Astrocyte of the hippocampus (primary cell): ENCODE measurements around the gene APLN.

Experiments used
- DNase-seq: peaks from one replicate; pipeline ENCODE4 v3.0.0; 2011; ENCODE audit warnings: low read depth, low spot score

The APLN gene

DNA sequence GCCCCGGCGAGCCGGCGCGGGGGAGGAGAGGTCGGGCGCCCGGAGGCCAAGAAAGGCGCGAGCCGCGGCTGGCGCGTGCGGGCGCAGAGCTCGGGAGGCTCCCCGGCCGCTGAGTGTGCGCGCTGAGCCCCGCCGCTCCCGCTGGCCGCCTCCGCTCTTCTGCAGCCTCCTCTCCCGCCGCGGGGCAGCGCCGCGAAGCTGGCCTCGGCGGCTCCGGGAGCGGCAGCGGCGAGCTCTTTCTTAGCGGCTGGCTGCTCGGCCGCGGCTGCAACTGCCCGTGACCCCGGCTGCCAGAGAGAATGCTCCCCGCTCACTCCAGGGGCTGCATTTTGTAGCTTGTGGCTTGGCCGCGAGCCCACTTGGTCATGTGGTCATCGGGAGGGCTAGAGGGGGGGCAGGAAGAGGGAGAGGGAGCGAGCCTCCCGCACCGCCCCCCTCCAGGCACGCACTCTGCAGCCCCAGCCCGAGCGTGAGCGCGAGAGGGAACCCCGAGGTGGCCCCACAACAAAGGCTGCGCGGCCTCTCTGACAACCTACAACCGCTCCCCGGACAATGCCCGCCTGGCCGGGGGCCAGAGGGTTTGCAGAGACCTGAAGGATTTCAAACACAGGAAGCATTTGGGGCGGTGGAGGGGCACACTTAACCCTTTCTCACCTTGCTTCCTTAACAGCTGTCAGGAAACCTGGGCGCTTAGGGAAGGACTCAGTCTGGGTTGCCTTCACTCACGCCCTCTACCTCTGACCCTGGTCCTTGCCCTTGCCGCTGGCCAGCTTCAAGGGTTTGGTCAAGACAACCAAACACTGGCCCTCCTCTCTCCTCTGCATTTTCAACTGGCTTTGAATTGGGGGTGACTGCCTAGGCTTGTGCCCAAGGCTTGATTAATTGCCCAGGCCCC, at the start of gene APLN:
APLN (minus strand) TSS at position 305 of the 895 bp plus-strand sequence. CDS start 326 bp downstream, outside the sequence.
- peak; percentile 58 for DNase-seq

DNA sequence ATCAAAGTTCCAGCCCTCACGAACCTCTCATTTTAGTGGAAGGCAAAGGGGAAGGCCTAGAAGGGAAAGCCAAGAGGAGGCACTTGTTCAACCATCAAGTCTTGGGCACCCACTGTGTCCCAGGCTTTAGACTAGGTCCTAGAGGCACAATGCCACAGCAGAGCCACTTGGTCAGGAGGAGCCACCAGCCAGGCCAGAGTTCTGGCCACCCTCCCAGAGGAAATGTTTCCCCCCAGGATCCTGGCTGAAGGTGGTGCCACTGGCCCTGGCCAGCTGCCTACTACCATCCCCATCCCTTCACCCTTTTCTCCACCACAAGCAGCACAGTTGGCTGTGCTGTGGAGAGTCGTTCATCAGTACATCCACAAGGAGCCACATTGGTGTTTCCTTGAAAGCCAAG, 49.7 kb upstream of the APLN start:
- DNase-seq: no peak

DNA sequence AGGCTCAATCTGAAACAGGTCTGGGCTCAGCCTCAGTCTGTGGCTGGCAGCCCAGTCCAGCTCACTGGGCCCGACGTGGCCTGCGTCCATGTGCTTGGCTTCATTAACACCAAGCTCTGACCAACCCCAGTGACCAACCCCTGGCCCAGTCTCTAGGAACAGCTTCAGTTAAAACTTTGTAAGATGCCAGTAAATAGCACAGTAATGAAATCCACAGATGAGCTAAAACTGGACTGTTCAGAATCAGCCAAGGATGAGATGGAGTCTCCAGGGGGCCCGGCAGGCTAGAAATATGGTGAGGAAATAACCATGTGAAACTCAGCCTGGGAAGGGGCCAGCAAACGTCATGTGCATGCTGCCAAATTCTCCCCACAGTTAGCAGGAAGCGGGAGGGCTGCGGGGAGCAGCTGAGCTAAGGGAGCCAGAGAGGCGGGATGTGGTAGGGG, 46.9 kb upstream of the APLN start:
- peak; percentile 62 for DNase-seq

DNA sequence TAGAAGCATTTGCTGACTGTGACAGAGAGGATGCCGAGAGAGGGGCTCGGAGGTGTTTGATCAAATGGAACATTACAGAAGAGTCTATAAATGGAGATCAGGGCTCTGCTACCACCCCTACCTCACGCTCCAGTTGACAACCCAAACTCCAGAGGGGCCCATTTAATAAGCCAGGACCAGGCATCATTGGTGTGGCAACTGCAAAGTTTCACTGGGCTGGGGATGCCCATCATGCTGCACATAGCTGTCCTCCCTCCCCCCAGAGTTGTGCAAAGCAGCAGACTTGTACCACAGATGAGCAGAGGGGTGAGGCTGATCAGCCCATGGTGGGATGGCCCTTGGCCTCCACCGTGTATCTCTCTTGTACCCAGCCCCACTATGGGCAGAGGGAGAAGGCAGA, 45.8 kb upstream of the APLN start:
- no peak for DNase-seq

DNA sequence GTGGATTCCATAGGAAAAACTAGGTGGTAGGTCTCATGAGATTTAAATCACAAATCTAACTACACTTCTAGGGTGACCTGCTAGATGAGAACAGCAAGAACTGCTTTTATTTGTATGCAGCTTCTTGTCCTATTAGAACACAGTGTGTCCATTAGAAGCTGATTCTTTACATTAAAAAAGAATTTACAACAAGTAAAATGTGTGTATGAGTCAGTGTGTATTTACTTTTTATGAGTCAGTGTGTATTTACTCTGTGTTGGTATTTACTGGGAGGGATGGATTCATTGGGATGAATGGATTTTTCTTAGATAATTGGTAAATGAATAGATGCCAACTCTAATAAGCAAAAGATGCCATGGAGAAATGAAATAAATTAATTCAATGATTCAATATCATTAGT, 43.4 kb upstream of the APLN start:
- DNase-seq: no peak

- no peak for DNase-seq
Measured at GRCh38 chrX:129697204-129697829, 42.6 kb upstream of the APLN start.

DNA sequence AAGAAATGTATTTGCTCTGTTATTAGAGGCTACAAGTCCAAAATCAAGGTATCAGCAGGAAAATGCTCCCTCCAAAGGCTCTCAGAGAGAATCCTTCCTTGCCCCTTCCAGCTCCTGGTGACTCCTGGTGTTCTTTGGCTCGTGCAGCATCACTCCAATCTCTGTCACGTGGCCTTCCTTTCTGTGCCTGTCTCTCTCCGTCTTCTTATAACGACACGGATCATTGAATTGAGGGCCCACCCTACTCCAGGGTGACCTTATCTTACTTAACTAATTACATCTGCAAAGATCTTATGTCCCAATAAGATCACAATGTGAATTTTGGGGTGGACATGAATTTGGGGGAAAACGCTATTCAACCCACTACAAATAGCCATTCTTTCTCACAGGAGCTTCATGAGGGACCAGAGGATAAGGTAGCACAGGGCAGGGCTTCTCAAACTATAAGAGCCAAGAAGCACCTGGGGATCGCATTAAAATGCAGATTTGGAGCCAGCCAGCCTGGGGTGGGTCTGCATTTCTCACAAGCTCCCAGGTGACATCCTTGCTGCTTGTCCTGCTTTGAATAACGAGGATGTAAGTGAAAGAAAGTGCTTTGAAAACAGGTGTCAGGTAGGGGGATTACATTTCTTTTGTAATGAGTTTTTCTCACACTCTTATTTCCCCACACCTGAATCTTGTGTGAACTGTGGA, 41.9 kb upstream of the APLN start:
- no peak for DNase-seq

- DNase-seq: no peak
Measured at GRCh38 chrX:129695937-129696336, 41.2 kb upstream of the APLN start.

GRCh38 chrX:129695535-129695934, 40.8 kb upstream of the APLN start:
- no peak for DNase-seq

DNA sequence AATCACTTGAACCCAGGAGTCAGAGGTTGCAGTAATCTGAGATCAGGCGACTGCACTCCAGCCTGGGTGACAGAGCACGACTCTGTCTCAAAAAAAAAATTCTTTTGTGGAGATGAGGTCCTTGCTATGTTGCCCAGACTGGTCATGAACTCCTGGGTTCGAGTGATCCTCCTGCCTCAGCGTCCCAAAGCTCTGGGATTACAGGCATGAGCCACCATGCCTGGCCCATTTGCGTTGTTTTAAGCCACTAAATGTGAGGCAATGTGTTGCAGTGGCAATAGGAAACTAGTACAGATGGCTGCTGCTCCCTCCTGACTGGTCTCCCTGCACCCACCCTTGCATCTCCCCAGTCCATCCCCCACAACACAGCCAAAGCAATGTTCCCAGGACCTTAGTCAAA, 40.0 kb upstream of the APLN start:
- no peak for DNase-seq

DNA sequence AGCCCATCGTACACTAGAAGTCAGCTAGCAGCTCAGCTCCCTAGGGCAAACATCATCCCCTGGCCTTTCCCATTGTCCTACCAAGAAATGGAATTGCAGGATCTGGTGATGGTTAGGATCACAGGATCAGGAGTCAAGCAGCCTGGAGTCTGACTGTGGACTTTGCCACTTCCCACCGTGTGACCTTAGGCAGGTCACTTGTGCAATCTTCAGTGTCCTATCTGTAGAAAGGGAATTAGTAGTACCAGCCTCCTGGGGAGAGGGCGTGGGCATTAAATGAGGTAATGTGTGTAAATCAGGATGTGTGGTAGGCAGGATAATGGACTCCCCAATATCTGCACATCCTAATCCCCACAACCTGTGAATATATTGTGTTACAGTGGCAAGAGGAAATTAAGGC, 38.6 kb upstream of the APLN start:
- DNase-seq: no peak

- DNase-seq: no peak
Measured at GRCh38 chrX:129690435-129690834, 35.7 kb upstream of the APLN start.

DNA sequence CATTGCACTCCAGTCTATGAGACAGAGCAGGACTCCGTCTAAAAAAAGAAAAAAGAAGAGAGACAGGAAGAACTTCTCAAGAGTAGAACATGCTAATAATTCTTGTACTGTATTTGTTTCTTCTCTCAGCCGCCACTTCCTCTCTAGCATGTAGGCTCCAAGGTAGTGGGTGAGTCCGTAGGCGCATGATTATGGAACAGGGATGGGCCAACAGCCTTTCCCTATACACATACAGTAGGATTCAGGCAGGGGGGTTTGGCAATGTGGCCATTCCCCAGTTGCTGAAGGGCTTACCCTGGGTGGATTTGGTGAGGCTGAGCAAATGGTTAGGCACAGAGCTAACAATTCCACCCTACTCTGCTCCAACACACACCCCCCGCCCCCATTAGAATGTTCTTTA, 35.0 kb upstream of the APLN start:
- DNase-seq: no peak

DNA sequence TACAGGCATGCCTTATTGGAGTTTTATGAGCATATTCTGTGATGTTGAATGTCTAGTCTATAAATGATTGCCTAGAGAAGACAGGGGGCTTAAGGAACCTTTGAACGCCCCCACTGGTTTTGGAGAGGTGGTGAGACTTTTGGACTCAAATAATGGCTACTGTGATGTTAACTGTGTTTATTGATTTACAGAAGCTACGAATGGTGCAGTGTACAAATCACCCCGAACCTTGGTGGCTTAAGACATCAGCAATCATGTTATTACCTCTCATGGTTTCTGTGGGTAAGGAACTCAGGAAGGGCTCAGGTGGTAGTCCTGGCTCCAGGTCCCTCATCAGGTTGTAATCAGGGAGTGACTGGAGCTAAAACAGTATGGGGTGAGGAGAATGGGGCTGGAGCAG, 33.3 kb upstream of the APLN start:
- DNase-seq: no peak

DNA sequence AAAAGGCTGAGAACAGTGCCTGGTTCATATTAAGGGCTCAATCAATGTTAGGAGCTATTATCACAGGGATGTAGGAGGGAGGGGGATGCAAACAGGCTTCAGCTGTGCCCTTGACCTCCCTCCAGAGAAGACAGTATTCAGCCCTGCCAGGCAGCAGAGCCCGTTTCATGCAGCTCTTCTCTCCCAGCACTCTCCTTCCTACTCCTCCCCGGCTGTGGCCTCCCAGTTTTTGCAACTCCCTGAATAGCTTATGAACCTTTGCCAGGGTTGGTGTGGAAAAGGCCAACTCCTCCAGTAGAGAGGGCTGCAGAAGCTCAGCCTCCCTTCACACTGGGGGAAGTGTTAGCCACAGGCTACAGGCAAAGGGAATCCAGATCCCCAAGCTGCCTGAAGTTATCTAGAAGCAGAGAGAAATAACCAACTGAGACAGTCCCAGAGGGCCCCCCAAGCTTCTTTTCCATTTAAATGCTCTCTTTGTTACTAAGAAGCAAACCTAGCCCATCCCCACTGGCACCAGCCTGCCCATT, 31.7 kb upstream of the APLN start:
- DNase-seq: no peak

- no peak for DNase-seq
Measured at GRCh38 chrX:129682979-129683378, 28.2 kb upstream of the APLN start.

DNA sequence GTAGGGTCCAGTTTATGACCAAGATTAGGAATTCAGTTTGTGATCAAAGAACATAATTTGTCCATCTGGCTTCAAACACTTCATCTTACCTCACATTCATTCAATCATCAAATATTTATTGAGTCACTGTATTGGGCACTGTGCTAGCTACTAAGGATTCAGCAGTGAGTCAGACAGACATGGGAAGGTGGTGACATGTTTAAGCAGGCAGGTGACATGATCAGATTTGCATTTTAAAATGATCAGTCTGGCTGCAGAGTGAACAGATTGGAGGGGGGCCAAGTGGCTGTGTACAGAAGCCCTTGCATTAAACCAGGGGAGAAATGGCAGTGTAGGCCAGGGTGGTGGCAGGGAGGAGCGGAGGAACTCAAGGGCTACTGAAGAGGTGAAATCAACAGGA, 25.1 kb upstream of the APLN start:
- no peak for DNase-seq

GRCh38 chrX:129678614-129679195, 23.9 kb upstream of the APLN start:
- peak; percentile 9 for DNase-seq

DNA sequence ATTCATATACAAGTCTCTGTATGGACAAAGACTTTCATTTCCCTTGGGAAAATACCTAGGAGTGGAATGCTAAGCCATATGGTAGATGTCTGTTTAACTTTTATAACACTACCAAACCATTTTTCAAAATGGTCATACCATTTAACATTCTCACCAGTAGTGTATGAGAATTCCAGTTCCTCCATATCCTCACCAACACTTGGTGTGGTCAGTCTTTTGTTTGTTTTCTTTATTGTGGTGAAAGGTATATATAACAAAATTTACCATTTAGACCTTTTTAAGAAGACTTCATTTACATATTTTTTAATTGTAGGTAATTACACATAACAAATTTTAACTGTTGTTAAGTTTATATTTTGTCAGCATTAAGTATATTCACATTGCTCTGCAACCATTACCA, 12.7 kb upstream of the APLN start:
- no peak for DNase-seq

DNA sequence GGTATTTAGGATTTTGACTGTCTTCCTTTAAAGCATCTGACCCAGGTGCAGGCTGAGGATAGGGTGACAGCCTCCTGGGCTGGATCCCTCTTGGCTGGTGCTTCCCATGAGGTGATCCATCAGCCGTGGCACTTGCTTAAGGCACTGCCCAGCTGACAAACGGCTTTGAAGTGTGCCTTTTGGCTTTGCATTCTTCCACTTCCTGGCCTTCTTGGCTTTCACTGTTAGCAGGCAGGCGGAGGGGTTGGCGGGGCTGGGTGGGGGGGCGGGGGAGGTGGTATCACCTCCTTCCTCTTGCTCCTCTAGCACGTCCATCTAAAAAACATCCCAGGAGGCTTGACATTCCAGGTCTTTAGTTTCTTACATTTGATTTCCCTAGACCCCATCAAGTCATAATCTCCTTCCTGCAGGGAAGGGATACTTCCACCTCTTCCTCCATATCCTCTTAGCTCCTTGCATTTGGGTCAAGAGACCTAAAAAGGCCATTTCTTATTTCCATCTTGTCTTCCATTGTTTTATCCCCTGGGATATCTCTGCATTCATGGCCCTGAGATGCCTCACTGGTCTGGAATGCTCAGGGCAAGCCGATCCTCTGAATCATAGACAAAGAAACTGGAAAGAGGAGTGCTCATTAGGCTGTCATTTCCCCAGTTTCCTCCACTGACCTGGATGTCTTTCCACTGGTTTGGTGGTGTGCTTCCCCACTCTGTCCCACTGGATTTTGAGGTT, 11.3 kb upstream of the APLN start:
- peak; percentile 78 for DNase-seq

GRCh38 chrX:129663171-129663570, 8.4 kb upstream of the APLN start:
- DNase-seq: no peak
